ENCODE results near the gene FEZF1.
"Not testable (repeated sequence)": the region's sequence is repeated elsewhere in the genome, so short reads cannot be mapped to it uniquely, and the experiment has no call there.

The FEZF1 gene

GRCh38 chr7:122309421-122309820 lies 4.9 kb upstream of the FEZF1 start:
- no peak for DNase-seq (ENCODE audit: low read depth in 3 of 3, low spot score in 1 of 3)

GRCh38 chr7:122307228-122307621 lies 2.7 kb upstream of the FEZF1 start:
- DNase-seq (ENCODE audit: low read depth in 3 of 3, low spot score in 1 of 3) = no peak

- DNase-seq (ENCODE audit: low read depth in 3 of 3, low spot score in 1 of 3) = no peak
These were observed 2.0 kb upstream of the FEZF1 start for GRCh38 chr7:122306320-122307227.

- no peak for DNase-seq (ENCODE audit: low read depth in 3 of 3, low spot score in 1 of 3)
These were observed 1.1 kb upstream of the FEZF1 start for GRCh38 chr7:122305475-122306319.

- DNase-seq (ENCODE audit: low read depth in 3 of 3, low spot score in 1 of 3) = no peak
These were observed 459 bp upstream of the FEZF1 start for GRCh38 chr7:122304996-122305421.

GRCh38 chr7:122303531-122304318 lies 825 bp downstream of the FEZF1 start:
- no peak for DNase-seq (ENCODE audit: low read depth in 3 of 3, low spot score in 1 of 3)

- no peak for DNase-seq (ENCODE audit: low read depth in 3 of 3, low spot score in 1 of 3)
These were observed 1.6 kb downstream of the FEZF1 start for GRCh38 chr7:122302761-122303530.

- no peak for DNase-seq (ENCODE audit: low read depth in 3 of 3, low spot score in 1 of 3)
These were observed 2.4 kb downstream of the FEZF1 start for GRCh38 chr7:122301858-122302760.

GRCh38 chr7:122300956-122301833 lies 3.4 kb downstream of the FEZF1 start:
- no peak for DNase-seq (ENCODE audit: low read depth in 3 of 3, low spot score in 1 of 3)

GRCh38 chr7:122300211-122300932 lies 4.2 kb downstream of the FEZF1 start:
- DNase-seq (ENCODE audit: low read depth in 3 of 3, low spot score in 1 of 3) = no peak

- no peak for DNase-seq (ENCODE audit: low read depth in 3 of 3, low spot score in 1 of 3)
These were observed 4.8 kb downstream of the FEZF1 start for GRCh38 chr7:122299624-122300210.

GRCh38 chr7:122298618-122299017 lies 5.9 kb downstream of the FEZF1 start:
- DNase-seq (ENCODE audit: low read depth in 3 of 3, low spot score in 1 of 3) = no peak

- no peak for DNase-seq (ENCODE audit: low read depth in 3 of 3, low spot score in 1 of 3)
These were observed 6.4 kb downstream of the FEZF1 start for GRCh38 chr7:122298131-122298530.

- DNase-seq (ENCODE audit: low read depth in 3 of 3, low spot score in 1 of 3) = no peak
These were observed 13.4 kb downstream of the FEZF1 start for GRCh38 chr7:122291189-122291588.

- no peak for DNase-seq (ENCODE audit: low read depth in 3 of 3, low spot score in 1 of 3)
These were observed 14.1 kb downstream of the FEZF1 start for GRCh38 chr7:122290476-122290875.

GRCh38 chr7:122289426-122289825 lies 15.1 kb downstream of the FEZF1 start:
- no peak for DNase-seq (ENCODE audit: low read depth in 3 of 3, low spot score in 1 of 3)

GRCh38 chr7:122284608-122285007 lies 19.9 kb downstream of the FEZF1 start:
- not testable (repeated sequence) for DNase-seq (ENCODE audit: low read depth in 3 of 3, low spot score in 1 of 3)

All from stimulated activated CD4-positive, alpha-beta T cell treated with anti-CD3 and anti-CD28 coated beads, TNF-alpha, amount 100 ng/mL, for 1 hour (primary cell).